Measurements from ENCODE around the gene MTAP.

Gene MTAP

DNA sequence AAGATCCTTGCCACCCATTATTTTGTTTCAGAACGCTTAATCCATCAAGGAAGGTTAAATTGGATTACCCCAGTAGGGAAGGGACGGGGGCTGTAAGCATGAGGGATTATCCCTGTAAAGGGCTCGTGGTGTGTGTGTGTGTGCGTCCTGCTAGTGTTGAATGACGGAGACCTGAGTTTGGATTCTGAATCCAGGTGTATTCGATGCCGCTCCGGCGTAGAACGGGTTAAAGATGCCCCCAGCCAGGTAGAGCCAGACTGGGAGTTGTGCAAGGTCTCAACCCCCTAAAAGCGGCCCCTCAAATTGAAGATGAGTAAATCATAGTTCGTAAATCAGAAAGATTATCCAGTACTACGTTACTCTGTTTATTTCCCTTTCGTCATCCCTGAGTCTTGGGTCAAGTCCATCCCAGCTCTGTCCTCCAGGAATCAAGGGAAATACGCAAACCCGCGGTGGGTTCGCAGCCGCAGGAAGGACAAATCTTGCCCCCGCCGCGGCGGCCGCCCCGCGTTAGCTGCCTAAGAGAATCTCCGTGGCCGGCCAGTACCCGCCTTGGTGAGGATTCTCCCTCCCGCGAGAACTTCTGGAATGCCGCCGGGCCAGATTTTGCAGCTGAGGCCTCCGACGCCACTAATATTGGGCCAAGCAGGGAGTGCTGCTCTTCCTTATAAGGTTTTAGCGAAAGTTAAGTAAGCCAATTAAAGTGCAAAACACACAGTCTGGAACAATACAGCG is 586 bp upstream of the MTAP start:
- Histone ChIP-seq H3K79me2 (ENCODE audit: control insufficient read depth, low read length) (no peaks in the 10 kb centered on the region), H3K4me2 (ENCODE audit: low read length) (no peak overlapping the region), H3K9me2 (replicated peaks; ENCODE audit: control insufficient read depth, low read length) (no peaks in the 10 kb centered on the region), H3K27me3 (ENCODE audit: control insufficient read depth, low read length) (no peaks in the 10 kb centered on the region), H3K27ac (ENCODE audit: low read depth, low read length) (no peak overlapping the region), H3F3A (ENCODE audit: control insufficient read depth, insufficient read depth) (no peaks in the 10 kb centered on the region), H3K9me3 (ENCODE audit: control insufficient read depth, insufficient read depth, low read length) (no peaks in the 10 kb centered on the region), H4K20me1 (ENCODE audit: control insufficient read depth, insufficient read depth, low read depth, low read length) (no peaks in the 10 kb centered on the region), H3K4me3 (ENCODE audit: low read length) (no peak overlapping the region), H3K4me1 (ENCODE audit: control insufficient read depth, low read length) (no peaks in the 10 kb centered on the region), H3K36me3 (ENCODE audit: control insufficient read depth, low read length) (no peaks in the 10 kb centered on the region)
- no peak for TF ChIP-seq EZH2phosphoT487 (IDR thresholded peaks at IDR 0.05; ENCODE audit: borderline replicate concordance, low read length)
- TF ChIP-seq, protein P1, sequence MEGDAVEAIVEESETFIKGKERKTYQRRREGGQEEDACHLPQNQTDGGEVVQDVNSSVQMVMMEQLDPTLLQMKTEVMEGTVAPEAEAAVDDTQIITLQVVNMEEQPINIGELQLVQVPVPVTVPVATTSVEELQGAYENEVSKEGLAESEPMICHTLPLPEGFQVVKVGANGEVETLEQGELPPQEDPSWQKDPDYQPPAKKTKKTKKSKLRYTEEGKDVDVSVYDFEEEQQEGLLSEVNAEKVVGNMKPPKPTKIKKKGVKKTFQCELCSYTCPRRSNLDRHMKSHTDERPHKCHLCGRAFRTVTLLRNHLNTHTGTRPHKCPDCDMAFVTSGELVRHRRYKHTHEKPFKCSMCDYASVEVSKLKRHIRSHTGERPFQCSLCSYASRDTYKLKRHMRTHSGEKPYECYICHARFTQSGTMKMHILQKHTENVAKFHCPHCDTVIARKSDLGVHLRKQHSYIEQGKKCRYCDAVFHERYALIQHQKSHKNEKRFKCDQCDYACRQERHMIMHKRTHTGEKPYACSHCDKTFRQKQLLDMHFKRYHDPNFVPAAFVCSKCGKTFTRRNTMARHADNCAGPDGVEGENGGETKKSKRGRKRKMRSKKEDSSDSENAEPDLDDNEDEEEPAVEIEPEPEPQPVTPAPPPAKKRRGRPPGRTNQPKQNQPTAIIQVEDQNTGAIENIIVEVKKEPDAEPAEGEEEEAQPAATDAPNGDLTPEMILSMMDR (IDR thresholded peaks at IDR 0.05; ENCODE audit: low read depth, low read length, poor library complexity, severe bottlenecking): no peak

DNA sequence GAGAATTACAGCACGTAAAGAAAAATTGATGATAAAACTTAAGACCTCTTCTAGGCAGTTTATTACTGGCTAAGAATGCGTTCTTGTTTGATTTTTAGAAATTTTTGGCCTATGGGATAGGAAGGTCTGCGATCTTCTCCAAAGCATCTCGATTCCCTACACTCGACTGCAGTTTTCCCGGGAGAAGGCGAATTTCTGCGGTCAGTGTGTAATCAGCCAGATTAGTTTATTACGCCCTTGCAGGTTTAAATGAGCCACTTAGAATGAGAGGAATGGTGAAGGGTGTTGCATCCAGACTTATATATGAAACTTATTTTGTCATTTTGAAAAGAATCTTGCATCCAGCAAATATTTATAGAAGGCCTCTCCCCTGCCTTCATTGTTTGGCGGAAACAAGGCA is 1.2 kb downstream of the MTAP start:
- TF ChIP-seq EZH2phosphoT487 (IDR thresholded peaks at IDR 0.05; ENCODE audit: borderline replicate concordance, low read length): no peak
- TF ChIP-seq, protein P1 (IDR thresholded peaks at IDR 0.05; ENCODE audit: low read depth, low read length, poor library complexity, severe bottlenecking): no peak
- Histone ChIP-seq H3K9me3 (ENCODE audit: control insufficient read depth, insufficient read depth, low read length) (no peaks in the 10 kb centered on the region), H3F3A (ENCODE audit: control insufficient read depth, insufficient read depth) (no peaks in the 10 kb centered on the region), H3K4me3 (ENCODE audit: low read length) (no peak overlapping the region), H3K36me3 (ENCODE audit: control insufficient read depth, low read length) (no peaks in the 10 kb centered on the region), H3K4me2 (ENCODE audit: low read length) (no peak overlapping the region), H3K4me1 (ENCODE audit: control insufficient read depth, low read length) (no peaks in the 10 kb centered on the region), H3K9me2 (replicated peaks; ENCODE audit: control insufficient read depth, low read length) (no peaks in the 10 kb centered on the region), H4K20me1 (ENCODE audit: control insufficient read depth, insufficient read depth, low read depth, low read length) (no peaks in the 10 kb centered on the region), H3K27ac (ENCODE audit: low read depth, low read length) (no peak overlapping the region), H3K79me2 (ENCODE audit: control insufficient read depth, low read length) (no peaks in the 10 kb centered on the region), H3K27me3 (ENCODE audit: control insufficient read depth, low read length) (no peaks in the 10 kb centered on the region)

DNA sequence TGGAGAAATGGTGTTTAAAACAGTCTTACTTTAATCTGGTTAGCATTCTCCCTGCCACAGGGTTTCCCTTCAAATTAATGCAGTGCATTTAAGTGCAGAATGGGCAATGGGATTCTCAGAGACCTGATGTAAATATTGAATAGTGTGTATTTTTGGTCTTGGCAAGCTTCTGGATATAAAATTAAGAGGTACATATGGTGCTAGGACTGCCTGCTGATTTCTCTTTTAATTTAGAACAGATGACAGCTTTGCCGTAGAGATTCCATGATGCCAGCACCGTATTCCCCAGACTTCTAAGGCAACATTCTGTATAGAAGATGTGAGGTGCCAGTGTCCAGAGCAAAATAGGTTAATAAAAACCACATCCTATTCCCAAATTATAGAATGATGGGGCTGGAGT is 1.9 kb downstream of the MTAP start:
- H3K79me2 ChIP-seq (ENCODE audit: control insufficient read depth, low read length): no peaks in the 10 kb centered on the region

More for the DNA sequence above, 1.9 kb downstream of the MTAP start:
- Histone ChIP-seq H3K27me3 (ENCODE audit: control insufficient read depth, low read length) (no peaks in the 10 kb centered on the region), H3K9me2 (replicated peaks; ENCODE audit: control insufficient read depth, low read length) (no peaks in the 10 kb centered on the region), H3F3A (ENCODE audit: control insufficient read depth, insufficient read depth) (no peaks in the 10 kb centered on the region), H3K9me3 (ENCODE audit: control insufficient read depth, insufficient read depth, low read length) (no peaks in the 10 kb centered on the region), H3K4me2 (ENCODE audit: low read length) (no peak overlapping the region), H3K36me3 (ENCODE audit: control insufficient read depth, low read length) (no peaks in the 10 kb centered on the region), H3K27ac (ENCODE audit: low read depth, low read length) (no peak overlapping the region), H3K4me3 (ENCODE audit: low read length) (no peak overlapping the region), H3K4me1 (ENCODE audit: control insufficient read depth, low read length) (no peaks in the 10 kb centered on the region), H4K20me1 (ENCODE audit: control insufficient read depth, insufficient read depth, low read depth, low read length) (no peaks in the 10 kb centered on the region)
- TF ChIP-seq, protein P1 (IDR thresholded peaks at IDR 0.05; ENCODE audit: low read depth, low read length, poor library complexity, severe bottlenecking): no peak
- no peak for TF ChIP-seq EZH2phosphoT487 (IDR thresholded peaks at IDR 0.05; ENCODE audit: borderline replicate concordance, low read length)

Measured in DOHH2 (cell line).